ENCODE data around the gene CPLANE1.

- TF ChIP-seq EZH2 (IDR thresholded peaks at IDR 0.05) (no peak), EZH2phosphoT487 (IDR thresholded peaks at IDR 0.05; ENCODE audit: borderline replicate concordance) (no peak), CBX3 (IDR thresholded peaks at IDR 0.05; ENCODE audit: low read depth) (no peak), POLR2A (IDR thresholded peaks at IDR 0.05; ENCODE audit: borderline replicate concordance, extremely low read depth, insufficient read depth, insufficient read length) (no peak), ZFX (IDR thresholded peaks at IDR 0.05) (no peak), REST (IDR thresholded peaks at IDR 0.05; ENCODE audit: low read depth) (no peak), YY1 (IDR thresholded peaks at IDR 0.05; ENCODE audit: extremely low read depth, insufficient replicate concordance, low read depth, low read length) (no peak), ZNF274 (IDR thresholded peaks at IDR 0.05; ENCODE audit: low read depth, low read length) (no peak), POLR2AphosphoS5 (IDR thresholded peaks at IDR 0.05; ENCODE audit: low read depth, low read length) (no peak), RAD21 (IDR thresholded peaks at IDR 0.05; ENCODE audit: low read depth) (no peak), JUND (IDR thresholded peaks at IDR 0.05) (no peak)
- TF ChIP-seq, protein P1, sequence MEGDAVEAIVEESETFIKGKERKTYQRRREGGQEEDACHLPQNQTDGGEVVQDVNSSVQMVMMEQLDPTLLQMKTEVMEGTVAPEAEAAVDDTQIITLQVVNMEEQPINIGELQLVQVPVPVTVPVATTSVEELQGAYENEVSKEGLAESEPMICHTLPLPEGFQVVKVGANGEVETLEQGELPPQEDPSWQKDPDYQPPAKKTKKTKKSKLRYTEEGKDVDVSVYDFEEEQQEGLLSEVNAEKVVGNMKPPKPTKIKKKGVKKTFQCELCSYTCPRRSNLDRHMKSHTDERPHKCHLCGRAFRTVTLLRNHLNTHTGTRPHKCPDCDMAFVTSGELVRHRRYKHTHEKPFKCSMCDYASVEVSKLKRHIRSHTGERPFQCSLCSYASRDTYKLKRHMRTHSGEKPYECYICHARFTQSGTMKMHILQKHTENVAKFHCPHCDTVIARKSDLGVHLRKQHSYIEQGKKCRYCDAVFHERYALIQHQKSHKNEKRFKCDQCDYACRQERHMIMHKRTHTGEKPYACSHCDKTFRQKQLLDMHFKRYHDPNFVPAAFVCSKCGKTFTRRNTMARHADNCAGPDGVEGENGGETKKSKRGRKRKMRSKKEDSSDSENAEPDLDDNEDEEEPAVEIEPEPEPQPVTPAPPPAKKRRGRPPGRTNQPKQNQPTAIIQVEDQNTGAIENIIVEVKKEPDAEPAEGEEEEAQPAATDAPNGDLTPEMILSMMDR (IDR thresholded peaks at IDR 0.05 in 2 of 3, conservative IDR thresholded peaks at IDR 0.05 in 1 of 3; ENCODE audit: borderline replicate concordance in 1 of 3, insufficient read depth in 1 of 3, low read depth in 2 of 3, low read length in 2 of 3) = no peak
- TF ChIP-seq, protein P2, sequence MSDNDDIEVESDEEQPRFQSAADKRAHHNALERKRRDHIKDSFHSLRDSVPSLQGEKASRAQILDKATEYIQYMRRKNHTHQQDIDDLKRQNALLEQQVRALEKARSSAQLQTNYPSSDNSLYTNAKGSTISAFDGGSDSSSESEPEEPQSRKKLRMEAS (IDR thresholded peaks at IDR 0.05) = no peak
Observed at GRCh38 chr5:37086466-37087173, 162.6 kb downstream of the CPLANE1 start.

Data from HCT116 (cell line).